Muscle layer of duodenum (tissue), 2 donors: ENCODE results near the gene UMAD1.

ENCODE experiments used
- H3K27ac ChIP-seq: one replicate; pipeline ENCODE4 v1.7.0; 2013; ENCODE audit warnings: mild to moderate bottlenecking, low read length
- H3K27me3 ChIP-seq: one replicate; pipeline ENCODE4 v1.7.0; 2013; ENCODE audit warnings: low read depth, mild to moderate bottlenecking, control low read depth, low read length
- H3K36me3 ChIP-seq, 2 donors: one replicate each; pipeline ENCODE4 v1.7.0; 2013; ENCODE audit warnings: low read length in 2 of 2, control low read depth in 1 of 2, mild to moderate bottlenecking in 1 of 2; ENCODE audit not compliant: insufficient read depth in 2 of 2, control insufficient read depth in 1 of 2
- H3K4me1 ChIP-seq, 2 donors: one replicate each; pipeline ENCODE4 v1.7.0; 2013; ENCODE audit warnings: low read length in 2 of 2, mild to moderate bottlenecking in 2 of 2, control low read depth in 1 of 2, moderate library complexity in 1 of 2; ENCODE audit not compliant: insufficient read depth in 2 of 2, control insufficient read depth in 1 of 2
- H3K4me3 ChIP-seq, 2 donors: one replicate each; pipeline ENCODE4 v1.7.0; 2013; ENCODE audit warnings: low read length in 2 of 2, low read depth in 1 of 2, mild to moderate bottlenecking in 1 of 2
- H3K9me3 ChIP-seq, 2 donors: one replicate each; pipeline ENCODE4 v1.7.0; 2013; ENCODE audit warnings: low read length in 2 of 2, control low read depth in 1 of 2, mild to moderate bottlenecking in 1 of 2; ENCODE audit not compliant: control insufficient read depth in 1 of 2
- donor health status: healthy.

The UMAD1 gene

DNA sequence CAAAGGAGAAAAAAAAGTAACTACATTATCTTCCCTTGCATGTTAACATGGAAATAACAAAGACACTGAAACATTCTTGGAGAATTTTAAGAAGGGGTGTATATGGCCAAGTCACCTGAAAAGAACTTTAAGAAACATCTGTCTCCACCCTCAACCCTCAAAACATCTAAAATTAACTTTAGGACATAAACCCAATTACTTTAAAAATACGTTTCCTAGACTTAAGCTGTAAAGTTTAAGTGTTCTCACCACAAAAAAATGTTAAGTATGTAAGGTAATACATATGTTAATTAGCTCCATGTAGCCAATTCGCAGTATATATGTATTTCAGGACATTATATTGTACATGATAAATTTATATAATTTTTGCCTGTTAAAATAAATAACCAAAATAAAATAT is 257.0 kb downstream of the UMAD1 start:
- no peak overlapping the region for H3K27ac ChIP-seq
- no peaks in the 10 kb centered on the region for H3K36me3 ChIP-seq
- H3K27me3 ChIP-seq = no peaks in the 10 kb centered on the region
- no peaks in the 10 kb centered on the region for H3K4me1 ChIP-seq
- no peak overlapping the region for H3K4me3 ChIP-seq
- no peaks in the 10 kb centered on the region for H3K9me3 ChIP-seq

- Histone ChIP-seq H3K27ac (no peak overlapping the region), H3K4me1 (no peaks in the 10 kb centered on the region), H3K9me3 (no peaks in the 10 kb centered on the region)
These were observed 257.5 kb downstream of the UMAD1 start for GRCh38 chr7:7897949-7898515.

DNA sequence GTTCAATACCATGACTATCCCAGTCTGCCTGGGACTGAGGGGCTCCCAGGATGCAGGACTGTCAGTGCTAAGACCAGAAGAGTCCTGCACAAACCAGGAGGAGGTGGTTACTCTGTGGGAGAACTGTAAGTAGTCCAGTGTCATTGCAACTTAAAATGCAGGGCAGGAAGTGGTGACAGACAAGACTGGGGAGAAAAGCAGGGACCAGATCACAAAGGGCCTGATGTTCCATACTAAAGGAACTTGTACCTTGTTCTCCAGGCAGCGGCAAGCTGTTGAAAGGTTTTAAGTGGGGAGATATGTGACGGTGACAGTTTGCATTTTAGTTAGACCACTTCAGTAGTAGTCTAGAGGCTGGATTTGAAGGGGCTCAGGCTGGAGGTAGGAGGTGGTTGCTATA is 262.3 kb downstream of the UMAD1 start:
- Histone ChIP-seq H3K27ac (no peak overlapping the region), H3K4me3 (no peak overlapping the region), H3K4me1 (no peaks in the 10 kb centered on the region), H3K9me3 (no peaks in the 10 kb centered on the region), H3K27me3 (no peaks in the 10 kb centered on the region), H3K36me3 (no peaks in the 10 kb centered on the region)

More at GRCh38 chr7:7897949-7898515, 257.5 kb downstream of the UMAD1 start:
- H3K27me3 ChIP-seq = no peaks in the 10 kb centered on the region
- no peaks in the 10 kb centered on the region for H3K36me3 ChIP-seq
- H3K4me3 ChIP-seq = no peak overlapping the region

GRCh38 chr7:7907306-7907705 is 266.8 kb downstream of the UMAD1 start:
- Histone ChIP-seq H3K27me3 (no peaks in the 10 kb centered on the region), H3K36me3 (no peaks in the 10 kb centered on the region)

DNA sequence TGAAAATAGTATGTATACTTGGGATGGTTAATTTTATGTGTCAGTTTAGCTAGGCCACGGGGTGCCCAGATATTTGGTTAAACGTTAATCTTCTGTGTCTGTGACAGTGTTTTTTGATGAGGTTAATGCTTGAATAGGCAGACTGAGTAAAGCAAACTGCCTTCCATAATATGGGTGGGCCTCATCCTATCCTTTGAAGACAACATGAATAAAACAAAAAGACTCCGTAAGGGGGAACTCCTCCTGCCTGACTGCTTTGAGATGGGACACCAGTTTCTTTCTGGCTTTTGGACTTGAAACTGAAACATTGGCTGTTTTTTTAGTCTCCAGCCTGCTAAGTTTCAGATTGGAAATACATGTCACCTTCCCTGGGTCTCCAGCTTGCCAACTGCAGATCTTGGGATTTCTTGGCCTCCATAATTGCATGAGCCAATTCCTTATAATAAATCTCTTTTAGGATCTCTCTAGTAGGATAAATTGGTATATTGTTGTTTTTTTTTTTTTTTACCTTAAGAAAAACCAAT is 268.1 kb downstream of the UMAD1 start:
- H3K4me1 ChIP-seq = peaks cover 0 to 8% of the 10 kb centered on the region in 2 donors
- no peaks in the 10 kb centered on the region for H3K36me3 ChIP-seq
- H3K4me3 ChIP-seq = no peak overlapping the region
- no peaks in the 10 kb centered on the region for H3K9me3 ChIP-seq
- H3K27me3 ChIP-seq = no peaks in the 10 kb centered on the region
- no peak overlapping the region for H3K27ac ChIP-seq

More at GRCh38 chr7:7907306-7907705, 266.8 kb downstream of the UMAD1 start:
- Histone ChIP-seq H3K9me3 (no peaks in the 10 kb centered on the region), H3K4me1 (peaks cover 0 to 8% of the 10 kb centered on the region in 2 donors), H3K4me3 (no peak overlapping the region), H3K27ac (no peak overlapping the region)

GRCh38 chr7:7909376-7909775 is 268.8 kb downstream of the UMAD1 start:
- Histone ChIP-seq H3K27me3 (no peaks in the 10 kb centered on the region), H3K4me3 (no peak overlapping the region), H3K9me3 (no peaks in the 10 kb centered on the region), H3K4me1 (peaks cover 0 to 8% of the 10 kb centered on the region in 2 donors), H3K27ac (no peak overlapping the region), H3K36me3 (no peaks in the 10 kb centered on the region)

DNA sequence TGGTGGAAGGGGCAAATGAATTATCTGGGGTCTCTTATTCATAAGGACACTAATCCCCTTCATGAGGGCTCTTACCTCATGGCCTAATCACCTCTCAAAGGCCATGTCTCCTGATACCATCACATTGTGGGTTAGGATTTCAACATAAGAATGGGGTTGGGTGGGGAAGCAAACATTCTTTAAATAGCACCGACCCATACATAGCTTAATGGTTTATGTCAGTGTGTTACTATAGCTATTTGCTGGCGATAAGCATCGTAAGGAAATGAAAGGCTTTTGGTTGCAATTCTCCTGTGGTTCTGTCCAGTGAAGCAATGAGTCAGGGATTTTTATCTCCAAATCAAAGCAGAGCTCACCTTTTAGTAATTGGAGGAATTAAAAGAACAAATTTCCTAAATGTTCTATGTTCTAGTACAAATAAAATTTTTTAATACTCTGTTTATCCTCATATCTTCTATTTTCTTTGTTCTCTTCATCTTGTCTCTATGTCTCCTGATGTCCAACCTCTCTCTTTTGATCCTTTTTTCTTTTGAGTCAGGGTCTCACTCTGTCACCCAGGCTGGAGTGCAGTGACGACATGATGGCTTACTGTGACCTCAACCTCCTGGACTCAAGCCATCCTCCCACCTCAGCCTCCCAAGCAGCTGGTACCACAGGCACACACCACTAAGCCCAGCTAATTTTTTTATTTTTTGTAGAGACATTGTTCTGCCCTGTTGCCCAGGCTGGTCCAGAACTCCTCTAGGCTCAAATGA is 271.0 kb downstream of the UMAD1 start:
- no peaks in the 10 kb centered on the region for H3K9me3 ChIP-seq
- no peaks in the 10 kb centered on the region for H3K36me3 ChIP-seq
- no peak overlapping the region for H3K4me3 ChIP-seq
- no peak overlapping the region for H3K27ac ChIP-seq
- H3K27me3 ChIP-seq = no peaks in the 10 kb centered on the region
- peaks cover 0 to 8% of the 10 kb centered on the region in 2 donors for H3K4me1 ChIP-seq

- Histone ChIP-seq H3K4me3 (no peak overlapping the region), H3K4me1 (peaks cover 0 to 8% of the 10 kb centered on the region in 2 donors), H3K36me3 (no peaks in the 10 kb centered on the region), H3K9me3 (no peaks in the 10 kb centered on the region), H3K27me3 (no peaks in the 10 kb centered on the region), H3K27ac (no peak overlapping the region)
These were observed 272.4 kb downstream of the UMAD1 start for GRCh38 chr7:7912937-7913336.

- peaks cover 0 to 8% of the 10 kb centered on the region in 2 donors for H3K4me1 ChIP-seq
- no peak overlapping the region for H3K4me3 ChIP-seq
- no peaks in the 10 kb centered on the region for H3K36me3 ChIP-seq
- no peaks in the 10 kb centered on the region for H3K27me3 ChIP-seq
- no peak overlapping the region for H3K27ac ChIP-seq
- no peaks in the 10 kb centered on the region for H3K9me3 ChIP-seq
These were observed 273.0 kb downstream of the UMAD1 start for GRCh38 chr7:7913504-7913903.

GRCh38 chr7:7914547-7914946 is 274.0 kb downstream of the UMAD1 start:
- Histone ChIP-seq H3K4me1 (peaks cover 0 to 3% of the 10 kb centered on the region in 2 donors), H3K36me3 (no peaks in the 10 kb centered on the region)

DNA sequence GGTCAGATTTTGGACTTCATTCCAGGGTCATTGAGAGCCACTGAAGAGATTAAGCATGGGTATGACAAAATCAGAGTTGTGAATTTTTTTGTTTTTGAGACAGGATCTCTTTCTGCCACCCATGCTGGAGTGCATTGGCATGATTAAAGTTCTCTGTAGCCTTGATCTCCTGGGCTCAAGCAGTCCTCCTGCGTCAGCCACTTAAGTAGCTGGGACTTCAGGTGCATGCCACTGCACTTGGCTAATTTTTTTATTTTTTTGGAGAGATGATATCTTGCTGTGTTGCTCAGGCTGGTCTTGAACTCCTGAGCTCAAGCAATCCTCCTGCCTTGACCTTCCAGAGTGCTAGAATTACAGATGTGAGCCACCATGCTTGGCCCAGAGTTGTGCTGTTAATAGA is 275.5 kb downstream of the UMAD1 start:
- Histone ChIP-seq H3K36me3 (no peaks in the 10 kb centered on the region), H3K4me3 (no peak overlapping the region), H3K4me1 (no peaks in the 10 kb centered on the region), H3K27ac (no peak overlapping the region), H3K9me3 (no peaks in the 10 kb centered on the region), H3K27me3 (no peaks in the 10 kb centered on the region)

More at GRCh38 chr7:7914547-7914946, 274.0 kb downstream of the UMAD1 start:
- no peaks in the 10 kb centered on the region for H3K27me3 ChIP-seq
- no peaks in the 10 kb centered on the region for H3K9me3 ChIP-seq
- no peak overlapping the region for H3K27ac ChIP-seq
- H3K4me3 ChIP-seq = no peak overlapping the region
